ENCODE data around the gene PNKD.

DNA sequence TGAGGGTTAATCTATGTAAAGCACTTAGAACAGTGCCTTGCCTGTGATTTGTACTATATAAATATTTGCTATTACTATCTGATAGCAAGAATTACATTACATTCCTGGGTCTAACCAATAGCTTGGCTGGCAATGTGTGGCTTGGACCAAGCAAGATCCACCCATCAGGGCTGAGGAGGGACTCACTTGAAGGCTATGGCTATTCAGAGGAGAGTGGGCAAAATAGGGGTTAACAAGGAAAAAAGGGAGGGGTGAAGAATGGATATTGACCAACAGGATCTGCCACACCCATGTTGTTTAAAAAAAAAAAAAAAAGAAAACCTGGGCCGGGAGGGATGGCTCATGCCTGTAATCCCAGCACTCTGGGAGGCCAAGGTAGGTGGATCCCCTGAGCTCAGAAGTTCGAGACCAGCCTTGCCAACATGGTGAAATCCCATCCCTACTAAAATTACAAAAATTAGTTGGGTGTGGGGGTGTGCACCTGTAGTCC lies 42.0 kb downstream of the PNKD start:
- TF ChIP-seq CHD4 (IDR thresholded peaks at IDR 0.05; ENCODE audit: borderline replicate concordance), result no peak
- TF ChIP-seq, protein P1, sequence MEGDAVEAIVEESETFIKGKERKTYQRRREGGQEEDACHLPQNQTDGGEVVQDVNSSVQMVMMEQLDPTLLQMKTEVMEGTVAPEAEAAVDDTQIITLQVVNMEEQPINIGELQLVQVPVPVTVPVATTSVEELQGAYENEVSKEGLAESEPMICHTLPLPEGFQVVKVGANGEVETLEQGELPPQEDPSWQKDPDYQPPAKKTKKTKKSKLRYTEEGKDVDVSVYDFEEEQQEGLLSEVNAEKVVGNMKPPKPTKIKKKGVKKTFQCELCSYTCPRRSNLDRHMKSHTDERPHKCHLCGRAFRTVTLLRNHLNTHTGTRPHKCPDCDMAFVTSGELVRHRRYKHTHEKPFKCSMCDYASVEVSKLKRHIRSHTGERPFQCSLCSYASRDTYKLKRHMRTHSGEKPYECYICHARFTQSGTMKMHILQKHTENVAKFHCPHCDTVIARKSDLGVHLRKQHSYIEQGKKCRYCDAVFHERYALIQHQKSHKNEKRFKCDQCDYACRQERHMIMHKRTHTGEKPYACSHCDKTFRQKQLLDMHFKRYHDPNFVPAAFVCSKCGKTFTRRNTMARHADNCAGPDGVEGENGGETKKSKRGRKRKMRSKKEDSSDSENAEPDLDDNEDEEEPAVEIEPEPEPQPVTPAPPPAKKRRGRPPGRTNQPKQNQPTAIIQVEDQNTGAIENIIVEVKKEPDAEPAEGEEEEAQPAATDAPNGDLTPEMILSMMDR (IDR thresholded peaks at IDR 0.05), result no peak
